HepG2 (cell line): ENCODE measurements around the gene OR2A5. TPM values are rescaled to one million over a fixed set of nuclear protein-coding genes. Genes with fewer than 3 reads are reported as not detected.

ENCODE experiments used
- ATAC-seq: fragments of 200-7000 bp; cut with Tn5 transposase; 3 replicates; pipeline ENCODE4 v1.9.1; 2020; ENCODE audit warnings: mild to moderate bottlenecking, moderate library complexity
- BruUV-seq: library from RNA; stranded (reverse); fragments of 400-500 nt; replicated peaks from 2 replicates; lab custom pipeline; 2021; lab: Mats Ljungman, UMichigan
- CTCF ChIA-PET: fragments of 300-600 bp; formaldehyde crosslinking; extraction: SDS; loops from one replicate; lab custom pipeline; 2021; ENCODE audit warnings: low total read pairs, inconsistent platforms, low intra/inter-chr PET ratio; lab: Yijun Ruan, JAX
- POLR2A ChIA-PET: fragments of 350-600 bp; sonication (Branson Sonifier 250); formaldehyde crosslinking; loops from one replicate; lab custom pipeline; 2020; ENCODE audit warnings: antibody characterized with exemption, inconsistent platforms; lab: Yijun Ruan, JAX
- DNase-seq: peaks from one replicate; pipeline ENCODE4 v3.0.0-alpha.2; 2015; ENCODE audit warnings: low spot score
- FAIRE-seq: peaks from 3 replicates; lab custom pipeline; 2011; peaks lifted over from hg19 to GRCh38; lab: Jason Lieb, UNC
- H2AFZ ChIP-seq: one replicate; pipeline ENCODE4 v1.6.1; 2011; ENCODE audit warnings: low read length, inconsistent platforms
- H3K27ac ChIP-seq: fragments of 300-600 bp; 3 replicates; pipeline ENCODE4 v1.8.0; 2011; ENCODE audit warnings: mixed run types, mild to moderate bottlenecking, mixed read lengths, low read length, inconsistent platforms; ENCODE audit not compliant: insufficient read depth; ENCODE audit errors: extremely low read length
- H3K27me3 ChIP-seq, 2 experiments: fragments of 200-600 bp in 1 of 2; 2 replicates in 1 of 2; 3 replicates in 1 of 2; pipeline versions ENCODE4 v1.6.0 to v1.8.0; 2011; ENCODE audit warnings: low read length in 2 of 2, mild to moderate bottlenecking in 2 of 2, moderate library complexity in 2 of 2, inconsistent platforms in 1 of 2; ENCODE audit not compliant: insufficient read depth in 2 of 2, control insufficient read depth in 1 of 2
- H3K36me3 ChIP-seq, 2 experiments: fragments of 200-600 bp in 1 of 2; replicated peaks in 1 of 2; 2 replicates in 1 of 2; 3 replicates in 1 of 2; pipeline versions ENCODE4 v1.5.1 to v1.8.0; 2011; ENCODE audit warnings: low read length in 2 of 2, inconsistent platforms in 1 of 2; ENCODE audit not compliant: insufficient read depth in 2 of 2, control insufficient read depth in 1 of 2
- H3K4me1 ChIP-seq: 2 replicates; pipeline ENCODE4 v1.5.1; 2012; ENCODE audit warnings: low read length, inconsistent platforms; ENCODE audit not compliant: insufficient read depth
- H3K4me2 ChIP-seq: 2 replicates; pipeline ENCODE4 v1.6.0; 2011; ENCODE audit warnings: low read depth, low read length, inconsistent platforms
- H3K4me3 ChIP-seq, 3 experiments: fragments of 200-600 bp in 1 of 3; sonication (generic), shearing (Covaris generic) in 1 of 3; replicated peaks in 1 of 3; 2 replicates each; pipeline ENCODE4 v1.5.1; 2011 to 2016; ENCODE audit warnings: low read length in 3 of 3, inconsistent platforms in 2 of 3, low read depth in 2 of 3, mild to moderate bottlenecking in 2 of 3, control low read depth in 1 of 3, mixed read lengths in 1 of 3; ENCODE audit not compliant: insufficient read depth in 1 of 3
- H3K79me2 ChIP-seq: one replicate; pipeline ENCODE4 v1.6.1; 2011; ENCODE audit warnings: low read length, inconsistent platforms; ENCODE audit not compliant: insufficient read depth
- H3K9ac ChIP-seq: 2 replicates; pipeline ENCODE4 v1.6.0; 2011; ENCODE audit warnings: mild to moderate bottlenecking, low read depth, low read length, inconsistent platforms; ENCODE audit not compliant: insufficient read depth
- H3K9me3 ChIP-seq: 2 replicates; pipeline ENCODE4 v1.5.1; 2012; ENCODE audit warnings: mild to moderate bottlenecking, low read length
- H4K20me1 ChIP-seq: 2 replicates; pipeline ENCODE4 v1.6.0; 2011; ENCODE audit warnings: inconsistent platforms, mild to moderate bottlenecking, low read length, moderate library complexity; ENCODE audit not compliant: insufficient read depth
- FOXP1 ChIP-seq, 2 experiments: fragments of 450-650 bp in 1 of 2; IDR thresholded peaks; 2 replicates each; pipeline ENCODE4 v1.6.1; 2017 to 2018; ENCODE audit warnings: antibody characterized with exemption in 1 of 2
- HOXA7 ChIP-seq: sonication (generic); formaldehyde crosslinking; IDR thresholded peaks from 2 replicates; pipeline ENCODE4 v1.8.1; 2022; ENCODE audit warnings: mild to moderate bottlenecking, missing genetic modification reagents, moderate library complexity
- IRF2 ChIP-seq: IDR thresholded peaks from 2 replicates; pipeline ENCODE4 v1.6.1; 2018; ENCODE audit warnings: missing genetic modification reagents, missing compliant biosample characterization
- KDM2A ChIP-seq: sonication (generic); formaldehyde crosslinking; IDR thresholded peaks from 2 replicates; pipeline ENCODE4 v1.4.0; 2020; ENCODE audit warnings: low read depth, missing genetic modification reagents, borderline replicate concordance
- MATR3 ChIP-seq: sonication (generic); formaldehyde crosslinking; IDR thresholded peaks from 2 replicates; pipeline ENCODE4 v1.4.0; 2020; ENCODE audit warnings: missing genetic modification reagents
- MTA1 ChIP-seq: sonication (generic); formaldehyde crosslinking; IDR thresholded peaks from 2 replicates; pipeline ENCODE4 v1.4.0; 2020; ENCODE audit warnings: missing genetic modification reagents, mild to moderate bottlenecking, borderline replicate concordance
- NFKBIZ ChIP-seq: IDR thresholded peaks from 2 replicates; pipeline ENCODE4 v1.6.1; 2018; ENCODE audit warnings: missing genetic modification reagents, missing compliant biosample characterization
- SATB2 ChIP-seq: sonication (generic); formaldehyde crosslinking; IDR thresholded peaks from 2 replicates; pipeline ENCODE4 v1.5.0; 2020; ENCODE audit warnings: missing genetic modification reagents
- TBX2 ChIP-seq: sonication (generic); formaldehyde crosslinking; IDR thresholded peaks from 2 replicates; pipeline ENCODE4 v1.5.0; 2020; ENCODE audit warnings: missing genetic modification reagents, mild to moderate bottlenecking, borderline replicate concordance
- WIZ ChIP-seq: sonication (generic); formaldehyde crosslinking; IDR thresholded peaks from 2 replicates; pipeline ENCODE4 v1.5.1; 2020; ENCODE audit warnings: mild to moderate bottlenecking, missing genetic modification reagents
- ZNF766 ChIP-seq: sonication (generic); formaldehyde crosslinking; IDR thresholded peaks from 2 replicates; pipeline ENCODE4 v1.5.0; 2020; ENCODE audit warnings: missing genetic modification reagents, borderline replicate concordance
- ZNF780A ChIP-seq: sonication (generic); formaldehyde crosslinking; IDR thresholded peaks from 2 replicates; pipeline ENCODE4 v1.8.0; 2022; ENCODE audit warnings: mild to moderate bottlenecking, missing genetic modification reagents, moderate library complexity
- WGBS: methylation state at CpG from one replicate; pipeline ENCODE4 v1.1.6; 2017; ENCODE audit warnings: low lambda C conversion rate; 5-methylcytosine and 5-hydroxymethylcytosine counted together
- in situ Hi-C: cut with HindIII; loops from 2 replicates; pipeline ENCODE4 v1.10.0; 2017; ENCODE audit warnings: low pct_unique_long_range_greater_than_20kb; ENCODE audit not compliant: extremely low pct_ligation_motif_present
- intact Hi-C: fragments of 100-400 bp; cut with micrococcal nuclease; formaldehyde crosslinking; loops from one replicate; pipeline ENCODE4 v1.10.0; 2022; ENCODE audit not compliant: unreplicated experiment
- polyA plus RNA-seq, 8 experiments: library from polyadenylated mRNA; depleted of rRNA in 3 of 8; stranded (reverse) in 7 of 8; unstranded in 1 of 8; fragments of >200 nt; fragmentation: Illumina TruSeq in 4 of 8; extraction: Trizol in 4 of 8; gene quantifications; 2 replicates each; pipeline versions ENCODE4 v1.2.1 to v1.2.3, GENCODE V29; 2011 to 2016; ENCODE audit warnings: low read depth in 4 of 8, missing spikeins in 1 of 8, mixed read lengths in 1 of 8; ENCODE audit not compliant: insufficient read depth in 1 of 8
- total RNA-seq, 5 experiments: library from RNA; depleted of rRNA; stranded (reverse); fragments of >200 nt; fragmentation: Illumina TruSeq; extraction: Trizol; gene quantifications; 2 replicates each; pipeline ENCODE4 v1.2.3, GENCODE V29; 2016; ENCODE audit warnings: low read depth in 1 of 5
- TF ChIP-seq, protein P1 (sequence below): sonication (generic); formaldehyde crosslinking; IDR thresholded peaks from 2 replicates; pipeline ENCODE4 v1.4.0; 2020; ENCODE audit warnings: missing genetic modification reagents, borderline replicate concordance
- TF ChIP-seq, protein P2 (sequence below): IDR thresholded peaks from 2 replicates; pipeline ENCODE4 v1.6.1; 2016; ENCODE audit warnings: control low read depth
- TF ChIP-seq, protein P3 (sequence below): sonication (generic); formaldehyde crosslinking; IDR thresholded peaks from 2 replicates; pipeline ENCODE4 v1.8.1; 2022; ENCODE audit warnings: low read depth, mild to moderate bottlenecking, missing genetic modification reagents
- TF ChIP-seq, protein P4 (sequence below): IDR thresholded peaks from 2 replicates; pipeline ENCODE4 v1.6.1; 2012; ENCODE audit warnings: low read depth, low read length, improper control_type of control experiment

OR2A5 gene
- total and polyA plus RNA-seq, 2 of the 13 experiments (the other 11 are each of a cell fraction or from before 2014, with no cell fraction given), result not detected

DNA sequence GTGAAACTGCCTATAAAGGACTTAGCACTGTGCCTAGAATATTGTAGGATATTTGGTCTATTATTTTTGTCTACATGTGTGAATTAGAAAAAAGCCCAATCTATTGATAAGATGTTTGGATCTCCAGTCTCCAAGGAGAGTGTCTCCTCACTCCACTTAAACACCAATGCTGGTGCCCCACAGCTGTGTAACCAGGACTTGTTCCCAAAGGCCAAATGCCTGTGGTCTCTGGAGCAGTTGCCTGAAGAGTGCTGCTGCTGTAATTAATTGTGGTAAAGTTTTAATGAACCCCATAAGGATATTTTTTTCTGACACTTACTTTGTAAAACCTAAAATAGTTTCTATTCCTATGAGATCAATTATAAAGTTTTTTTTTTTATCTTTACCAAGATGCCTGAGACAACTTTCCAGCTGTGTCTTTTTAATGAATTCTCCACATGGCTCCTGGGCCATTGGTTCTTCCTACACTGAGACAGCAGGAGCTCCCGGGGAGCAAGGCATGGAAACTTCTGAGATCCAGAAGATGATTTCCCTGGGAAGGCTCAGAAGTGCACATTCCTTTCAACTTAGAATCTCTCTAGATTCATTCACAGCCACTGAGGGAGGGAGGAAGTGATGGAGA, 11.2 kb upstream of the OR2A5 start:
- H3K4me3 ChIP-seq, result no peak overlapping the region
- no TSS peak for BruUV-seq
- ATAC-seq (no peak), DNase-seq (no peak), FAIRE-seq (no peak)
- POLR2A ChIA-PET, result no interaction called here
- H3K79me2 ChIP-seq, result no peaks in the 10 kb centered on the region
- in situ Hi-C loops, result no loop called here
- 53% methylated on average over 1 of the region's 1 CpG for WGBS
- no peaks in the 10 kb centered on the region for H3K27me3 ChIP-seq
- H2AFZ ChIP-seq, result no peak overlapping the region
- CTCF ChIA-PET, result no interaction called here
- H3K4me2 ChIP-seq, result no peak overlapping the region
- H3K9ac ChIP-seq, result no peak overlapping the region
- no peaks in the 10 kb centered on the region for H4K20me1 ChIP-seq
- no peaks in the 10 kb centered on the region for H3K36me3 ChIP-seq
- intact Hi-C loops, result no loop called here
- H3K27ac ChIP-seq, result no peak overlapping the region
- peaks cover 6% of the 10 kb centered on the region; the same call in 1 of the 2 replicates for H3K4me1 ChIP-seq
- no peaks in the 10 kb centered on the region for H3K9me3 ChIP-seq
- TF ChIP-seq KDM2A (CRISPR knock-in tag) (no peak), SATB2 (CRISPR knock-in tag) (no peak), MATR3 (CRISPR knock-in tag) (no peak), FOXP1 (IDR thresholded peaks at IDR 0.05) (no peak), FOXP1 (CRISPR knock-in tag; IDR thresholded peaks at IDR 0.05) (no peak), MTA1 (CRISPR knock-in tag) (no peak), NFKBIZ (CRISPR knock-in tag) (no peak), ZNF780A (CRISPR knock-in tag) (no peak), ZNF766 (no peak), TBX2 (CRISPR knock-in tag) (no peak), HOXA7 (CRISPR knock-in tag) (no peak), IRF2 (CRISPR knock-in tag) (no peak), WIZ (CRISPR knock-in tag) (no peak)
- TF ChIP-seq, protein P1, sequence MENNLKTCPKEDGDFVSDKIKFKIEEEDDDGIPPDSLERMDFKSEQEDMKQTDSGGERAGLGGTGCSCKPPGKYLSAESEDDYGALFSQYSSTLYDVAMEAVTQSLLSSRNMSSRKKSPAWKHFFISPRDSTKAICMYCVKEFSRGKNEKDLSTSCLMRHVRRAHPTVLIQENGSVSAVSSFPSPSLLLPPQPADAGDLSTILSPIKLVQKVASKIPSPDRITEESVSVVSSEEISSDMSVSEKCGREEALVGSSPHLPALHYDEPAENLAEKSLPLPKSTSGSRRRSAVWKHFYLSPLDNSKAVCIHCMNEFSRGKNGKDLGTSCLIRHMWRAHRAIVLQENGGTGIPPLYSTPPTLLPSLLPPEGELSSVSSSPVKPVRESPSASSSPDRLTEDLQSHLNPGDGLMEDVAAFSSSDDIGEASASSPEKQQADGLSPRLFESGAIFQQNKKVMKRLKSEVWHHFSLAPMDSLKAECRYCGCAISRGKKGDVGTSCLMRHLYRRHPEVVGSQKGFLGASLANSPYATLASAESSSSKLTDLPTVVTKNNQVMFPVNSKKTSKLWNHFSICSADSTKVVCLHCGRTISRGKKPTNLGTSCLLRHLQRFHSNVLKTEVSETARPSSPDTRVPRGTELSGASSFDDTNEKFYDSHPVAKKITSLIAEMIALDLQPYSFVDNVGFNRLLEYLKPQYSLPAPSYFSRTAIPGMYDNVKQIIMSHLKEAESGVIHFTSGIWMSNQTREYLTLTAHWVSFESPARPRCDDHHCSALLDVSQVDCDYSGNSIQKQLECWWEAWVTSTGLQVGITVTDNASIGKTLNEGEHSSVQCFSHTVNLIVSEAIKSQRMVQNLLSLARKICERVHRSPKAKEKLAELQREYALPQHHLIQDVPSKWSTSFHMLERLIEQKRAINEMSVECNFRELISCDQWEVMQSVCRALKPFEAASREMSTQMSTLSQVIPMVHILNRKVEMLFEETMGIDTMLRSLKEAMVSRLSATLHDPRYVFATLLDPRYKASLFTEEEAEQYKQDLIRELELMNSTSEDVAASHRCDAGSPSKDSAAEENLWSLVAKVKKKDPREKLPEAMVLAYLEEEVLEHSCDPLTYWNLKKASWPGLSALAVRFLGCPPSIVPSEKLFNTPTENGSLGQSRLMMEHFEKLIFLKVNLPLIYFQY (CRISPR knock-in tag), result no peak
- TF ChIP-seq, protein P2, sequence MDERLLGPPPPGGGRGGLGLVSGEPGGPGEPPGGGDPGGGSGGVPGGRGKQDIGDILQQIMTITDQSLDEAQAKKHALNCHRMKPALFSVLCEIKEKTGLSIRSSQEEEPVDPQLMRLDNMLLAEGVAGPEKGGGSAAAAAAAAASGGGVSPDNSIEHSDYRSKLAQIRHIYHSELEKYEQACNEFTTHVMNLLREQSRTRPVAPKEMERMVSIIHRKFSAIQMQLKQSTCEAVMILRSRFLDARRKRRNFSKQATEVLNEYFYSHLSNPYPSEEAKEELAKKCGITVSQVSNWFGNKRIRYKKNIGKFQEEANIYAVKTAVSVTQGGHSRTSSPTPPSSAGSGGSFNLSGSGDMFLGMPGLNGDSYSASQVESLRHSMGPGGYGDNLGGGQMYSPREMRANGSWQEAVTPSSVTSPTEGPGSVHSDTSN (CRISPR knock-in tag), result no peak
- TF ChIP-seq, protein P3, sequence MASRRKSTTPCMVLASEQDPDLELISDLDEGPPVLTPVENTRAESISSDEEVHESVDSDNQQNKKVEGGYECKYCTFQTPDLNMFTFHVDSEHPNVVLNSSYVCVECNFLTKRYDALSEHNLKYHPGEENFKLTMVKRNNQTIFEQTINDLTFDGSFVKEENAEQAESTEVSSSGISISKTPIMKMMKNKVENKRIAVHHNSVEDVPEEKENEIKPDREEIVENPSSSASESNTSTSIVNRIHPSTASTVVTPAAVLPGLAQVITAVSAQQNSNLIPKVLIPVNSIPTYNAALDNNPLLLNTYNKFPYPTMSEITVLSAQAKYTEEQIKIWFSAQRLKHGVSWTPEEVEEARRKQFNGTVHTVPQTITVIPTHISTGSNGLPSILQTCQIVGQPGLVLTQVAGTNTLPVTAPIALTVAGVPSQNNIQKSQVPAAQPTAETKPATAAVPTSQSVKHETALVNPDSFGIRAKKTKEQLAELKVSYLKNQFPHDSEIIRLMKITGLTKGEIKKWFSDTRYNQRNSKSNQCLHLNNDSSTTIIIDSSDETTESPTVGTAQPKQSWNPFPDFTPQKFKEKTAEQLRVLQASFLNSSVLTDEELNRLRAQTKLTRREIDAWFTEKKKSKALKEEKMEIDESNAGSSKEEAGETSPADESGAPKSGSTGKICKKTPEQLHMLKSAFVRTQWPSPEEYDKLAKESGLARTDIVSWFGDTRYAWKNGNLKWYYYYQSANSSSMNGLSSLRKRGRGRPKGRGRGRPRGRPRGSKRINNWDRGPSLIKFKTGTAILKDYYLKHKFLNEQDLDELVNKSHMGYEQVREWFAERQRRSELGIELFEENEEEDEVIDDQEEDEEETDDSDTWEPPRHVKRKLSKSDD (CRISPR knock-in tag), result no peak
- TF ChIP-seq, protein P4, sequence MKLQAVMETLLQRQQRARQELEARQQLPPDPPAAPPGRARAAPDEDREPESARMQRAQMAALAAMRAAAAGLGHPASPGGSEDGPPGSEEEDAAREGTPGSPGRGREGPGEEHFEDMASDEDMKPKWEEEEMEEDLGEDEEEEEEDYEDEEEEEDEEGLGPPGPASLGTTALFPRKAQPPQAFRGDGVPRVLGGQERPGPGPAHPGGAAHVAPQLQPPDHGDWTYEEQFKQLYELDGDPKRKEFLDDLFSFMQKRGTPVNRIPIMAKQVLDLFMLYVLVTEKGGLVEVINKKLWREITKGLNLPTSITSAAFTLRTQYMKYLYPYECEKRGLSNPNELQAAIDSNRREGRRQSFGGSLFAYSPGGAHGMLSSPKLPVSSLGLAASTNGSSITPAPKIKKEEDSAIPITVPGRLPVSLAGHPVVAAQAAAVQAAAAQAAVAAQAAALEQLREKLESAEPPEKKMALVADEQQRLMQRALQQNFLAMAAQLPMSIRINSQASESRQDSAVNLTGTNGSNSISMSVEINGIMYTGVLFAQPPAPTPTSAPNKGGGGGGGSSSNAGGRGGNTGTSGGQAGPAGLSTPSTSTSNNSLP, result no peak
